ENCODE results near the gene LHPP. TPM values are rescaled to one million over a fixed set of nuclear protein-coding genes. Genes with fewer than 3 reads are reported as not detected.
A peak's percentile ranks its signal among the peaks of the same experiment; 100 is the strongest.

The LHPP gene
- total and polyA plus RNA-seq, 4 donors = 11.5 to 22.0 (median 18.6) TPM

DNA sequence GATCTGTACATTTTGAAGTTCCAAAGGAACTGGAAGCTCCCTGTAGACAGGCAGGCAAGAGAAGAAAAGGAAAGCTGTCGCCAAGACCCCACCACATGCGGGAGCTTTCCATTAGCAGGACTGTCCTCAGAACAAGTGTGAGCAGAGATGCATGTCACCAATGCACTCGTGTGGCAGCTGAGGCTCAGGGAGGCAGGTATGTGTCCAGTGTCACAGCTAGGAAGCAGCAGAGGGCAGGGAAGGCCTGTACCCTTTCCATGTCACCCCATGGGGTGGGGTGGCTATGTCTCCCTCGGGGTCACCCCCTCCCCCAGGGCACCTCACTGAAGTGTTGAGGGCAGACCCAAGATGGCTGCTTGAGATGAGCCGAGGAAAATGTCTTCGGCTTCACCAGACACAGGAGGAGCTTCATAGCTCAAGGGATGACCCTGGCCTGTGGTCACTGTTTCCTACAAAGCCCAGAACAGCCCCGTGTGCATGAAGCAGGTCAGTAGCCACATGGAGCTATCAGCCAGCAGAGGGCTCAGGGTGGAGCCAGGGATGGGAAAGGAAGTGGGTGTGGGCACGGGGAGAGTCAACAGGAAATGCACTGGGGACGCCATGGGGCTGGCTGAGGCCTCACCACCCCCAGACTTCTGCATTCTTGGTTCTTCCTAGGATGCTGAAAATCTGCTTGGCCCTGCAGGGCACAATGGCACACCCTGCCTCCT is 186.0 kb downstream of the LHPP start:
- ATAC-seq (ENCODE audit: low FRiP score) (peak; percentile 45), DNase-seq (peak in 1 of 2 donors; percentile 91)
- intact Hi-C loops (cut with DNase I) = loop anchor here (5.0 kb wide), 2 partner anchors 90 to 95 kb away; partner anchors contain the start of gene FAM53B (in 1 of the 2)

DNA sequence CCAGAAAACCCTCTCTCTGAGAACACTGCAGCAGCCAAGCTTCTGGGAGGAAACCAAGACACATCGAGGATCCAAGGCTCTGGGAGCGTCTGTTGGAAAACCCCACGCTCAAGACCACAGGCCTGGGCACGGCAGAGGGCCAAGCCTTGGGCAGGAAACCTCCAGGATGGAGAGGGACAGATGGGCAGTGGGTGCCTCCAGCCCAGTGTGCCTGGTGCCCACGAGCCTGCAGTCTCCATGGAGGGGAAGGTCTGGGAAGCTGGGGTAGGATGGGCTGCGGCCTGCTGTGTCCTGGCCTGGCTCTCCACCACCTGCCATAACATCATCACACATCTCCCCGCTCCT is 186.5 kb downstream of the LHPP start:
- no peak for DNase-seq
- no peaks in the 10 kb centered on the region for H3K27me3 ChIP-seq (ENCODE audit: control insufficient read depth in 1 of 2, insufficient read depth in 2 of 2, low read length in 1 of 2)
- no peak overlapping the region for H3K4me3 ChIP-seq (ENCODE audit: low read length in 2 of 2)
- H3K9me3 ChIP-seq (ENCODE audit: control insufficient read depth, low read length) = no peaks in the 10 kb centered on the region
- ATAC-seq (ENCODE audit: low FRiP score) = no peak
- H3K27ac ChIP-seq (ENCODE audit: low read depth in 1 of 2, low read length in 2 of 2) = no peak overlapping the region
- intact Hi-C loops (cut with DNase I) = loop anchor here (5.0 kb wide), 2 partner anchors 89 to 94 kb away; partner anchors contain the start of gene FAM53B (in 1 of the 2)
- 43 to 49% methylated on average over 6 to 7 of the region's 7 CpGs for WGBS, 2 donors
- H3K36me3 ChIP-seq (ENCODE audit: control insufficient read depth in 1 of 2, insufficient read depth in 2 of 2, low read length in 1 of 2) = no peaks in the 10 kb centered on the region
- no peaks in the 10 kb centered on the region for H3K4me1 ChIP-seq (ENCODE audit: control insufficient read depth in 1 of 2, insufficient read depth in 2 of 2, low read length in 2 of 2)

More for the DNA sequence above, 186.0 kb downstream of the LHPP start:
- 68 to 72% methylated on average over 9 of the region's 9 CpGs for WGBS, 2 donors
- no peak overlapping the region for H3K4me3 ChIP-seq (ENCODE audit: low read length in 2 of 2)
- H3K36me3 ChIP-seq (ENCODE audit: control insufficient read depth in 1 of 2, insufficient read depth in 2 of 2, low read length in 1 of 2) = no peaks in the 10 kb centered on the region
- H3K27me3 ChIP-seq (ENCODE audit: control insufficient read depth in 1 of 2, insufficient read depth in 2 of 2, low read length in 1 of 2) = no peaks in the 10 kb centered on the region
- H3K4me1 ChIP-seq (ENCODE audit: control insufficient read depth in 1 of 2, insufficient read depth in 2 of 2, low read length in 2 of 2) = no peaks in the 10 kb centered on the region
- H3K9me3 ChIP-seq (ENCODE audit: control insufficient read depth, low read length) = no peaks in the 10 kb centered on the region
- no peak overlapping the region for H3K27ac ChIP-seq (ENCODE audit: low read depth in 1 of 2, low read length in 2 of 2)

DNA sequence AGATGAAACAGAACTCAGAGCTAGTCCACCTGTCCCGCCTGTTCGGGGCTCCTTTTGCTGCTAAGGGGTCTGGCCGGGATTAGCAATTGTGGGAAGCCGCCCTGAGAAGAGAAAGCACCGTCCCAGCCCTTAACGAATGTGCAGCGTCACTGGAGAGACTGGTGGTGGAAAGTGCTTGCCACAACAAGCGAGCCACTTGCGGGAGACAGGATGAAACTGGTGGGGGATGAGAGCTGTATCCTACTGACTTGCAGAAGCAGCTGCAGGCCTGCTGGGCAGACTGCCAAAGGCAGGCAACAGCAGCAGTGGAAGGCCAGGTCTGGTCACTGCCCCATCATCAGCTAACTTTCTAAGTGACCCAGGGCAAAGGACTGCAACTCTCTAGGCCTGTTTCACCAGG is 187.1 kb downstream of the LHPP start:
- intact Hi-C loops (cut with DNase I) = loop anchor here (5.0 kb wide), 2 partner anchors 89 to 94 kb away; partner anchors contain the start of gene FAM53B (in 1 of the 2)
- H3K4me1 ChIP-seq (ENCODE audit: control insufficient read depth in 1 of 2, insufficient read depth in 2 of 2, low read length in 2 of 2) = no peaks in the 10 kb centered on the region
- no peak overlapping the region for H3K27ac ChIP-seq (ENCODE audit: low read depth in 1 of 2, low read length in 2 of 2)
- H3K36me3 ChIP-seq (ENCODE audit: control insufficient read depth in 1 of 2, insufficient read depth in 2 of 2, low read length in 1 of 2) = no peaks in the 10 kb centered on the region
- 62 to 64% methylated on average over 9 of the region's 9 CpGs for WGBS, 2 donors
- peak; percentile 9 for ATAC-seq (ENCODE audit: low FRiP score)
- no peaks in the 10 kb centered on the region for H3K27me3 ChIP-seq (ENCODE audit: control insufficient read depth in 1 of 2, insufficient read depth in 2 of 2, low read length in 1 of 2)
- no peaks in the 10 kb centered on the region for H3K9me3 ChIP-seq (ENCODE audit: control insufficient read depth, low read length)
- no peak overlapping the region for H3K4me3 ChIP-seq (ENCODE audit: low read length in 2 of 2)
- peak in 1 of 2 donors; percentile 84 for DNase-seq

- WGBS, 2 donors = 2 to 11% methylated on average over 5 of the region's 5 CpGs
- H3K27ac ChIP-seq (ENCODE audit: low read depth in 1 of 2, low read length in 2 of 2) = peak overlapping the region in 1 of 2 donors; percentile 30
- intact Hi-C loops (cut with DNase I) = loop anchor here (5.0 kb wide), 2 partner anchors 88 to 93 kb away; partner anchors contain the start of gene FAM53B (in 1 of the 2)
- DNase-seq = no peak
- H3K9me3 ChIP-seq (ENCODE audit: control insufficient read depth, low read length) = no peaks in the 10 kb centered on the region
- H3K36me3 ChIP-seq (ENCODE audit: control insufficient read depth in 1 of 2, insufficient read depth in 2 of 2, low read length in 1 of 2) = no peaks in the 10 kb centered on the region
- no peak overlapping the region for H3K4me3 ChIP-seq (ENCODE audit: low read length in 2 of 2)
- ATAC-seq (ENCODE audit: low FRiP score) = no peak
- H3K4me1 ChIP-seq (ENCODE audit: control insufficient read depth in 1 of 2, insufficient read depth in 2 of 2, low read length in 2 of 2) = no peaks in the 10 kb centered on the region
- H3K27me3 ChIP-seq (ENCODE audit: control insufficient read depth in 1 of 2, insufficient read depth in 2 of 2, low read length in 1 of 2) = no peaks in the 10 kb centered on the region
Observed at GRCh38 chr10:124649214-124649613, 187.6 kb downstream of the LHPP start.

DNA sequence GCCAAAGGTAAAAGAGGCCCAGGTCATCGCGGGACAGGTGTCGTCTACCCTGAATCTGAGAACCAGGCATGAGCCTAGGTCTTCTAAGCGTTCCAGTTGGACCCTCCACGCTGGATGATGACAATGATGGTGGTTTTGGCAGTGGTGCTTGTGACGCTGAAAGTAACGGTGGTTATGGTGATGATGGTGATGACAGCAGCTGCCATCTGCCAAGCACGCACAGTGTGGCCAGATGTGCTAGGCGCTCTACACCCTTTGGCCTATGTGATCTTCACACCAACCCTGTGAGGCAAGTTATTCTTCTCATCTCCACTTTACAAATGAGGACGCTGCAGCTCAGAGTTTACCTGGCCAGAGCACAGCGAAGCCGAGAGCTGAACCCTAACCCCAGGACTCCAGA is 188.6 kb downstream of the LHPP start:
- no peaks in the 10 kb centered on the region for H3K4me1 ChIP-seq (ENCODE audit: control insufficient read depth in 1 of 2, insufficient read depth in 2 of 2, low read length in 2 of 2)
- no peaks in the 10 kb centered on the region for H3K9me3 ChIP-seq (ENCODE audit: control insufficient read depth, low read length)
- no peak overlapping the region for H3K27ac ChIP-seq (ENCODE audit: low read depth in 1 of 2, low read length in 2 of 2)
- ATAC-seq (ENCODE audit: low FRiP score) (no peak), DNase-seq (no peak)
- WGBS, 2 donors = 95% methylated on average over 12 of the region's 12 CpGs
- H3K27me3 ChIP-seq (ENCODE audit: control insufficient read depth in 1 of 2, insufficient read depth in 2 of 2, low read length in 1 of 2) = no peaks in the 10 kb centered on the region
- no peak overlapping the region for H3K4me3 ChIP-seq (ENCODE audit: low read length in 2 of 2)
- intact Hi-C loops (cut with DNase I) = no loop called here
- no peaks in the 10 kb centered on the region for H3K36me3 ChIP-seq (ENCODE audit: control insufficient read depth in 1 of 2, insufficient read depth in 2 of 2, low read length in 1 of 2)

- Histone ChIP-seq H3K4me3 (ENCODE audit: low read length in 2 of 2) (no peak overlapping the region), H3K36me3 (ENCODE audit: control insufficient read depth in 1 of 2, insufficient read depth in 2 of 2, low read length in 1 of 2) (no peaks in the 10 kb centered on the region), H3K4me1 (ENCODE audit: control insufficient read depth in 1 of 2, insufficient read depth in 2 of 2, low read length in 2 of 2) (no peaks in the 10 kb centered on the region), H3K27me3 (ENCODE audit: control insufficient read depth in 1 of 2, insufficient read depth in 2 of 2, low read length in 1 of 2) (no peaks in the 10 kb centered on the region), H3K9me3 (ENCODE audit: control insufficient read depth, low read length) (no peaks in the 10 kb centered on the region), H3K27ac (ENCODE audit: low read depth in 1 of 2, low read length in 2 of 2) (no peak overlapping the region)
- WGBS, 2 donors = 84 to 88% methylated on average over 13 of the region's 13 CpGs
- ATAC-seq (ENCODE audit: low FRiP score) = no peak
- no peak for DNase-seq
- intact Hi-C loops (cut with DNase I) = no loop called here
Observed at GRCh38 chr10:124650820-124651401, 189.3 kb downstream of the LHPP start.

DNA sequence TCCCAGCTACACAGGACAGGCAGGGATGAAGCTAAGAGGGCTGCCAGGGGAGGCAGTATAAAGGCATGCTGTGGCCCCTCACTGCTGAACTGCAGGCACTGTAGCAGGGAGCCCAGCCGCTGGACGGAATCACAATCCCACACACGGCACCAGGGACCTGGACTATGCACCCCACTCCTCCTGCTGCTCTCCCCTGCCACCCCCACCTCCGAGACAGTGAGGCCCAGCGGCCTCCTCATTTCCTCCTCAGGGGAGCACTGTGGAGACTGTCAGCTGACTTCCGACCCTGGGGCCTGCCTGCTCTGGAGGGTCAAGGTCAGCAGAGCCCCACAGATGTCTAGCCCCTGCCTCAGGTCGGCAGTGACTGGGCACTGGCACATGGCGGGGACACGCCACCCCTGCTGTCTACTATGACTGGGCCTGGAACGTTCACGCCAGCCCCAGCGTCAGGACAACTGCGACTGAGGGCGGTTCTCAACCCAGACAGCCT is 189.8 kb downstream of the LHPP start:
- intact Hi-C loops (cut with DNase I) = no loop called here
- no peak for ATAC-seq (ENCODE audit: low FRiP score)
- Histone ChIP-seq H3K4me3 (ENCODE audit: low read length in 2 of 2) (no peak overlapping the region), H3K36me3 (ENCODE audit: control insufficient read depth in 1 of 2, insufficient read depth in 2 of 2, low read length in 1 of 2) (no peaks in the 10 kb centered on the region), H3K27me3 (ENCODE audit: control insufficient read depth in 1 of 2, insufficient read depth in 2 of 2, low read length in 1 of 2) (no peaks in the 10 kb centered on the region), H3K4me1 (ENCODE audit: control insufficient read depth in 1 of 2, insufficient read depth in 2 of 2, low read length in 2 of 2) (no peaks in the 10 kb centered on the region), H3K9me3 (ENCODE audit: control insufficient read depth, low read length) (no peaks in the 10 kb centered on the region), H3K27ac (ENCODE audit: low read depth in 1 of 2, low read length in 2 of 2) (no peak overlapping the region)
- 87 to 91% methylated on average over 14 of the region's 14 CpGs for WGBS, 2 donors
- DNase-seq = no peak

DNA sequence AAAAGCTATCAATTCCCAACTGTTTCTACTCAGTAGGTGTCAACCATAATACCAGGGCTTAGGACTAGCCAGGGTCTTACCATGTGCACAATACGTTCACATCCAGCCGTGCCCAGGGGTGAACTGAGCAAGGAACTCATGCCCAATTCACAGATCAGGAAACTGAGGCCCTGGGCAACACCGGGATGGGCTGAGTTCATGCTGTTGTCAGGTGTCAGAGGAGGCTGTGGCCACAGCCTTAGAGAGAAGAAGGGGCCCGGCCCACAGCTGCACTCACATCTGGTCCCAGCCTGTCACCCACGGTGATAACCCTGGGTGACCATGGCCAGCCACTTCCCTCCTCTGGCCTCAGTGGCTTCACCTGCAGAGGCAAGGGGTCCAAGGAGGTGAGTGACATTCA is 190.6 kb downstream of the LHPP start:
- no peaks in the 10 kb centered on the region for H3K27me3 ChIP-seq (ENCODE audit: control insufficient read depth in 1 of 2, insufficient read depth in 2 of 2, low read length in 1 of 2)
- 91% methylated on average over 5 of the region's 5 CpGs for WGBS, 2 donors
- H3K9me3 ChIP-seq (ENCODE audit: control insufficient read depth, low read length) = no peaks in the 10 kb centered on the region
- H3K4me1 ChIP-seq (ENCODE audit: control insufficient read depth in 1 of 2, insufficient read depth in 2 of 2, low read length in 2 of 2) = no peaks in the 10 kb centered on the region
- DNase-seq (no peak), ATAC-seq (ENCODE audit: low FRiP score) (no peak)
- intact Hi-C loops (cut with DNase I) = no loop called here
- H3K4me3 ChIP-seq (ENCODE audit: low read length in 2 of 2) = no peak overlapping the region
- H3K36me3 ChIP-seq (ENCODE audit: control insufficient read depth in 1 of 2, insufficient read depth in 2 of 2, low read length in 1 of 2) = no peaks in the 10 kb centered on the region
- no peak overlapping the region for H3K27ac ChIP-seq (ENCODE audit: low read depth in 1 of 2, low read length in 2 of 2)

DNA sequence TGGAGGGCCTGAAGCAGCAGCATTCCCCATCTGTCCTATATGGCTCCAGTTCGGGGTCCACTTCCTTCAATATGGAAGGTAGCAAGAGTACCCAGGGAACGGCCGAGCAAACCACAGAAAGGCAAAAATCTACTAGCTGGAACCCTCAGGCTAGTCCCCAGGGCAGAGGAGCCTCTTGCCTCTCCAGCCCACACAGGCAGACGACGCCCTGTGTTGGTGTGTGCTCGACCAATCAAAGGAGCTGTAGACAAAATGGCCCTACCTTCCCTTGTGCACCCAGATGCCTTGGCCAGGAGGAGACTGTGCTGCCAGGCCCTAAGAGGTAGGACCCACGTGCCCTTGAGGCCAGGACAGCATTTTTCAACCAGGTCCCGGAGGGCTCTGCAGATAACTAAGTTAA is 191.1 kb downstream of the LHPP start:
- H3K27ac ChIP-seq (ENCODE audit: low read depth in 1 of 2, low read length in 2 of 2) = no peak overlapping the region
- WGBS, 2 donors = 72 to 77% methylated on average over 8 of the region's 8 CpGs
- H3K4me1 ChIP-seq (ENCODE audit: control insufficient read depth in 1 of 2, insufficient read depth in 2 of 2, low read length in 2 of 2) = no peaks in the 10 kb centered on the region

More for the DNA sequence above, 191.1 kb downstream of the LHPP start:
- ATAC-seq (ENCODE audit: low FRiP score) = no peak
- Histone ChIP-seq H3K9me3 (ENCODE audit: control insufficient read depth, low read length) (no peaks in the 10 kb centered on the region), H3K27me3 (ENCODE audit: control insufficient read depth in 1 of 2, insufficient read depth in 2 of 2, low read length in 1 of 2) (no peaks in the 10 kb centered on the region), H3K4me3 (ENCODE audit: low read length in 2 of 2) (no peak overlapping the region), H3K36me3 (ENCODE audit: control insufficient read depth in 1 of 2, insufficient read depth in 2 of 2, low read length in 1 of 2) (no peaks in the 10 kb centered on the region)
- intact Hi-C loops (cut with DNase I) = no loop called here
- DNase-seq = no peak

All from aorta (tissue), 5 donors.